Right atrium auricular region (tissue), 2 donors: Measurements from ENCODE around the gene ZNF692. TPM values are rescaled to one million over a fixed set of nuclear protein-coding genes. Genes with fewer than 3 reads are reported as not detected.
"Not testable (repeated sequence)": the region's sequence is repeated elsewhere in the genome, so short reads cannot be mapped to it uniquely, and the experiment has no call there.

Experiments
- DNase-seq: peaks from one replicate; pipeline ENCODE4 v3.0.0-alpha.2; 2019; ENCODE audit warnings: low spot score
- H3K27ac ChIP-seq, 2 donors: fragments of 200-600 bp; sonication (generic); 1 replicate in 1 of 2; 2 replicates in 1 of 2; pipeline ENCODE4 v1.5.1; 2016 to 2019
- H3K27me3 ChIP-seq, 2 donors: fragments of 200-600 bp; sonication (generic); one replicate each; pipeline versions ENCODE4 v1.5.1 to v1.6.0; 2017 to 2019
- H3K36me3 ChIP-seq: fragments of 200-600 bp; sonication (generic); one replicate; pipeline ENCODE4 v1.5.1; 2016
- H3K4me1 ChIP-seq, 2 donors: fragments of 200-600 bp; sonication (generic); one replicate each; pipeline versions ENCODE4 v1.5.1 to v1.6.0; 2017 to 2019
- H3K4me3 ChIP-seq, 2 donors: fragments of 200-600 bp; sonication (generic); 1 replicate in 1 of 2; 2 replicates in 1 of 2; pipeline ENCODE4 v1.5.1; 2017 to 2019; ENCODE audit warnings: mild to moderate bottlenecking in 1 of 2, moderate library complexity in 1 of 2
- H3K9me3 ChIP-seq, 2 donors: fragments of 200-600 bp; sonication (generic); one replicate each; pipeline ENCODE4 v1.5.1; 2019
- total RNA-seq, 2 donors: library from RNA; depleted of rRNA; stranded (reverse); fragments of >200 nt; gene quantifications; one replicate each; pipeline ENCODE4 v1.1.0, GENCODE V29; 2016
- TF ChIP-seq, protein P1 (sequence below), 2 donors: fragments of 200-600 bp; sonication (generic); IDR thresholded peaks; one replicate each; pipeline ENCODE4 v1.5.1; 2019; ENCODE audit warnings: antibody characterized with exemption in 2 of 2

ZNF692 gene
- total RNA-seq, 2 donors from 2014 or later = 9.7 to 11.8 TPM

DNA sequence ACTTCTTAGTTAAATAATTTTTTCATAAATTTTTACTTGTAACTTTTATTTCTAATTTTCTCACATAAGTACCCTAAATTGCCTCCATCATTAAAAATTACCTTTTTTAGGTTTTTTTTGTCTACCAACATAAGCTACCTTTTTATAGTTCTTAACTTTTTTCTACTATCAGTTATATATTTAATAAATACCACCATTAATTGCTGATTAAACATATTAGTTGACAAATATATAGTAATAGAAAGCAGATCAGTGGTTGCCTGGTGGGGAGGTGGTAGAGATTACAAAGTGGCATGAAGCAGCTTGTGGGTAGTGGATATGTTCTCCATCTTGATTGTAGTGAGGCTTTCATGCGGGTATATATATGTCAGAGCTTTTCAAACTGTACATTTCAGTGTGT, 27.0 kb downstream of the ZNF692 start:
- Histone ChIP-seq H3K4me3 (no peak overlapping the region), H3K4me1 (peaks cover 0 to 6% of the 10 kb centered on the region in 2 donors), H3K36me3 (no peaks in the 10 kb centered on the region), H3K27me3 (no peaks in the 10 kb centered on the region), H3K27ac (no peak overlapping the region), H3K9me3 (no peaks in the 10 kb centered on the region)
- TF ChIP-seq, protein P1, sequence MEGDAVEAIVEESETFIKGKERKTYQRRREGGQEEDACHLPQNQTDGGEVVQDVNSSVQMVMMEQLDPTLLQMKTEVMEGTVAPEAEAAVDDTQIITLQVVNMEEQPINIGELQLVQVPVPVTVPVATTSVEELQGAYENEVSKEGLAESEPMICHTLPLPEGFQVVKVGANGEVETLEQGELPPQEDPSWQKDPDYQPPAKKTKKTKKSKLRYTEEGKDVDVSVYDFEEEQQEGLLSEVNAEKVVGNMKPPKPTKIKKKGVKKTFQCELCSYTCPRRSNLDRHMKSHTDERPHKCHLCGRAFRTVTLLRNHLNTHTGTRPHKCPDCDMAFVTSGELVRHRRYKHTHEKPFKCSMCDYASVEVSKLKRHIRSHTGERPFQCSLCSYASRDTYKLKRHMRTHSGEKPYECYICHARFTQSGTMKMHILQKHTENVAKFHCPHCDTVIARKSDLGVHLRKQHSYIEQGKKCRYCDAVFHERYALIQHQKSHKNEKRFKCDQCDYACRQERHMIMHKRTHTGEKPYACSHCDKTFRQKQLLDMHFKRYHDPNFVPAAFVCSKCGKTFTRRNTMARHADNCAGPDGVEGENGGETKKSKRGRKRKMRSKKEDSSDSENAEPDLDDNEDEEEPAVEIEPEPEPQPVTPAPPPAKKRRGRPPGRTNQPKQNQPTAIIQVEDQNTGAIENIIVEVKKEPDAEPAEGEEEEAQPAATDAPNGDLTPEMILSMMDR (IDR thresholded peaks at IDR 0.05) = no peak
- no peak for DNase-seq

DNA sequence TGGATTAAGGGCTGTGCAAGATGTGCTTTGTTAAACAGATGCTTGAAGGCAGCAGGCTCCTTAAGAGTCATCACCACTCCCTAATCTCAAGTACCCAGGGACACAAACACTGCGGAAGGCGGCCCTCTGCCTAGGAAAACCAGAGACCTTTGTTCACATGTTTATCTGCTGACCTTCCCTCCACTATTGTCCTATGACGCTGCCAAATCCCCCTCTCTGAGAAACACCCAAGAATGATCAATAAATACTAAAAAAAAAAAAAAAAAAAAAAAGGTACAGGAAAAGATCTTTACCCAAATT, 28.2 kb downstream of the ZNF692 start:
- H3K4me1 ChIP-seq, H3K4me3 ChIP-seq, H3K36me3 ChIP-seq, DNase-seq, H3K27ac ChIP-seq, H3K27me3 ChIP-seq, H3K9me3 ChIP-seq: not testable (repeated sequence)

GRCh38 chr1:248828845-248829244, 30.0 kb downstream of the ZNF692 start:
- TF ChIP-seq, protein P1 (IDR thresholded peaks at IDR 0.05) = no peak

GRCh38 chr1:248825909-248826760, 32.8 kb downstream of the ZNF692 start, which contains the start of gene SH3BP5L:
Gene SH3BP5L (minus strand): TSS chr1:248825915. CDS start chr1:248824935, 980 bp downstream.
- peak; percentile 94 for DNase-seq
- Histone ChIP-seq H3K27me3 (no peaks in the 10 kb centered on the region), H3K36me3 (peaks cover 10% of the 10 kb centered on the region), H3K4me1 (peaks cover 0 to 51% of the 10 kb centered on the region in 2 donors), H3K9me3 (no peaks in the 10 kb centered on the region), H3K27ac (peak within 1 kb of the TSS; percentile 97 to 99), H3K4me3 (peak within 1 kb of the TSS; percentile 75 to 92)
- TF ChIP-seq, protein P1 (IDR thresholded peaks at IDR 0.05) = peak; percentile 40 to 75

More at GRCh38 chr1:248828845-248829244, 30.0 kb downstream of the ZNF692 start:
- Histone ChIP-seq H3K9me3 (no peaks in the 10 kb centered on the region), H3K4me3 (no peak overlapping the region), H3K36me3 (no peaks in the 10 kb centered on the region), H3K4me1 (peaks cover 0 to 24% of the 10 kb centered on the region in 2 donors), H3K27ac (no peak overlapping the region), H3K27me3 (no peaks in the 10 kb centered on the region)
- DNase-seq = no peak

- no peaks in the 10 kb centered on the region for H3K9me3 ChIP-seq
- no peak for DNase-seq
- TF ChIP-seq, protein P1 (IDR thresholded peaks at IDR 0.05) = no peak
Observed at GRCh38 chr1:248825573-248825908, 33.3 kb downstream of the ZNF692 start.

GRCh38 chr1:248825136-248825535, 33.7 kb downstream of the ZNF692 start:
- no peak for DNase-seq

More at GRCh38 chr1:248825573-248825908, 33.3 kb downstream of the ZNF692 start:
- H3K4me3 ChIP-seq = peak overlapping the region; percentile 75 to 92
- H3K4me1 ChIP-seq = peaks cover 0 to 57% of the 10 kb centered on the region in 2 donors
- H3K27ac ChIP-seq = peak overlapping the region; percentile 97 to 99
- H3K36me3 ChIP-seq = peaks cover 10% of the 10 kb centered on the region
- no peaks in the 10 kb centered on the region for H3K27me3 ChIP-seq

More at GRCh38 chr1:248825136-248825535, 33.7 kb downstream of the ZNF692 start:
- H3K4me3 ChIP-seq = peak overlapping the region; percentile 75 to 92
- no peaks in the 10 kb centered on the region for H3K27me3 ChIP-seq
- H3K36me3 ChIP-seq = peaks cover 10% of the 10 kb centered on the region
- H3K27ac ChIP-seq = peak overlapping the region; percentile 97 to 99
- TF ChIP-seq, protein P1 (IDR thresholded peaks at IDR 0.05) = no peak
- H3K4me1 ChIP-seq = peaks cover 0 to 60% of the 10 kb centered on the region in 2 donors
- no peaks in the 10 kb centered on the region for H3K9me3 ChIP-seq
